HTR-8/SVneo (cell line): ENCODE data around the gene PDZRN4.

Experiments used
- DNase-seq: peaks from one replicate; pipeline ENCODE4 v3.0.0; 2011; ENCODE audit warnings: low spot score, mixed read lengths; ENCODE audit not compliant: insufficient read length
- FAIRE-seq: peaks from 2 replicates; lab custom pipeline; 2011; peaks lifted over from hg19 to GRCh38; lab: Jason Lieb, UNC

PDZRN4 gene

DNA sequence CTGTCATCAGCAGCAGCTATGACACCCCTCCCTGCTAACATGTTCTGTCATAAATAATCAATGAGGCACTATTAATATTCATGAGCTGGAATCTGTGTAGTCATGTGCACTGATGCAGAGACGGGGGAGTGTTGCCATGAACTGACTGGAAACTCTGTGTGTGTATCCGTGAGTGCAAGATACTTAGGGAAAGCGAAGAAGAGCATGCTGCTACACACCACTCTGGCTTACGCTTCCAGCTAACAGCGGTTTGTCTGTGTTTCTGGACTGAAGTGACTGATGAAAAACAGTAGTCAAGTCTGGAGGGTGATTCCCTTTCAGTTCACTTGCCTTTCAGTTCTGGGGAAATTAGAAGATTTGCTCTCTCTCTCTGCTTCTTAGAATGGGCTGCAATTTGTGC lies 249.4 kb downstream of the PDZRN4 start:
- FAIRE-seq (no peak), DNase-seq (no peak)

DNA sequence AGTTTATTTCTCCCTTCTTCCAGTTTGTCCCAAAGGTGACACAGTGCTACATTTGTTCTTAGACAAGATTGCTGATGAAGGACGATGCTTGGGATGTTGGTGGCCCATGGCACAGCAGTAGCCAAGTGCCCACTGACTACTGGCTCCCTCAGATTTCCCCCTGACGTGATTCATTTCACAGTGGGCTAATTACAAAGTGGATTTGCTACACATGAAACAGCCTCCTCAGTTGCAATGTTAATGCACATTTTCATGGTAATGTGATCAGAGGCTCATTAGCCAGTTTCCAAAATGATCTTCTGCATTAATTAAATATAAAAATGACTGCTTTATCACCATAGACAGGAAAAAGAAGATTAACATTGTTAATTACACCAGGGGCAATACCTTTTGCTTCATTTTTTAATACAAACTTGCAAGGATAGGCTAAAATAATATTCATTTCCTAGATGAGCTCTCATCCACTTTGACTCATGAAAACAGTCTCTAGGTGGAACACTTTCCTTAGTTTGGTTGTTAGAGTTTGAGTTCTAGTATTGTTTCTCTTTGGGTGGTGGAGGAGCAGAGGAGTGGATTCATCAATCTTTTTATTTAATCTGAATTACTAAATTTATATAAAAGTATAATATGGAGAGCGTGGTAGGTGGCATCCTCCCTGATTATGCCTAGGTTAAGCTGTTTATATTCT lies 250.9 kb downstream of the PDZRN4 start:
- no peak for FAIRE-seq
- no peak for DNase-seq

DNA sequence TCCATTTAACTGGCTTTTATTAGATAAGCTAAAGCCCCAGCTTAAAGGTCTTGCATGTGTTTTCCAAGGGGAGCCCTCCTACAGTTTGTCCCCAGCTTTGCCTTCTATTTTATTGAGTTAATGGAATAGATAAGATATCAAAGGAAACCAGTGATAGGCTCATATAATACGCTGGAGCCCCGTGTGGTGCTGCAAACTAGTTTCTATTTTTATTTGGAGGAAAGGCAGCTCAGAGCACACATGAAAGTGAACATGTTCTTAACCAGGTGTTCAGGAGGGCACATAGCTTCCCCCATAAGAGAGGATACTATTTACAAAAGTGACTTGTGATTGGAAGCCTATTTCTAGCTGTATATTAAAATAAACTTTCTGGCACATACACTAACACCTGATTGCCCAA lies 251.7 kb downstream of the PDZRN4 start:
- FAIRE-seq (no peak), DNase-seq (no peak)

DNA sequence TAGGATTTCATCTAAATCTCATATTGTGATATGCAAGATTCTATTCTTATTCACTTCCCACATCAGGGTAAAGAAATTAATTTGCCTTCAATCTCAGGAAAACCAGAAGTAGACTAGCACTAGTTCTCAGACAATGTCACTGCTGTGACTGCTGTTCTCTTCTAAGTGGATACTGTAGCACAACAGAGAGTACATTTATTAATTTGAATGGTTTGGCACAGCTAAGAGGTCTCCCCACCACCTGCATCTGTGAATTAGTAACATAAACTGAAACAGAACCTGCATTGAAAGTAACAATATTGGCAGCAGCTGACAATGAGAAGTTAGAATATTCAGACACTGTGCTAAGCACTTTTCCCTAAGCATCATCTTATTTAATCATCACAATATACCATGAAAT lies 253.1 kb downstream of the PDZRN4 start:
- FAIRE-seq (no peak), DNase-seq (no peak)

DNA sequence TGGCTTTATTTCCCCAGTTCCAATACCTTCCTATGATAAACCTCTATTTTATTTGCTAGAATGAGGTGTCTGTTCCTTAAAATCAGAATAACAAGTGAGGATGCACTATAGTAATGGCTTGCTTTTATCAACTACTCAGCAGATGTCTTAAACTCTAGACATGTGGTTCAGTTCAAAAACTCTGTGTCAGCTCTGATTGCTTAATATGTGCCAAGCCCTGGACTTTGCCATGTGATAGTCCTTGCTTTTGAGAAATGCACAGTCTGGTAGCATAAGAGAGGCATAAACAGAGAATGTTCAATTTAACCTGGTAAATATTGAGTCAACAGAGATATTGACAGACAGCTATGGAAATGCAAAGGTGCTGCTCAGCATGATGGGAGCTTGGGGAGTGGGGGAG lies 254.8 kb downstream of the PDZRN4 start:
- DNase-seq, result no peak

DNA sequence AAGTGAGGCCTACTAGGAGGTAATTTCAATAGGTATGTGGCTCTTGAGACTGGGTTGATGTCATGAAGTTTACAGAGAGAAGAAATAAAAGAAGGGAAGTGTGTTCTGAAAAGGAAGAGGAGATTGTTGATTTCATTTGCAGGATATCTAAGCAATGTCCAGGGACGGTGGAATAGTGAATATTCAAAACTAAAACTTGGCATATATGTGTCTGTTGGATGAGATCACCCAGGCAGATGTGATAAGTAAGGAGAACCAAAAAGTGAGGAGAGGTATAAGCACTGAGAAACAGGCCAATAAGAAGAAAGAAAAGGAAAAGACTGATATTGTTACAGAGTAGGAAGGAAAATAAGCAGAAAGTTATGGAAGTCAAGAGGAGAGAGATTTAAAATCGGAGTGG lies 255.6 kb downstream of the PDZRN4 start:
- FAIRE-seq, result no peak
- DNase-seq, result no peak

More for the DNA sequence above, 254.8 kb downstream of the PDZRN4 start:
- FAIRE-seq, result no peak

DNA sequence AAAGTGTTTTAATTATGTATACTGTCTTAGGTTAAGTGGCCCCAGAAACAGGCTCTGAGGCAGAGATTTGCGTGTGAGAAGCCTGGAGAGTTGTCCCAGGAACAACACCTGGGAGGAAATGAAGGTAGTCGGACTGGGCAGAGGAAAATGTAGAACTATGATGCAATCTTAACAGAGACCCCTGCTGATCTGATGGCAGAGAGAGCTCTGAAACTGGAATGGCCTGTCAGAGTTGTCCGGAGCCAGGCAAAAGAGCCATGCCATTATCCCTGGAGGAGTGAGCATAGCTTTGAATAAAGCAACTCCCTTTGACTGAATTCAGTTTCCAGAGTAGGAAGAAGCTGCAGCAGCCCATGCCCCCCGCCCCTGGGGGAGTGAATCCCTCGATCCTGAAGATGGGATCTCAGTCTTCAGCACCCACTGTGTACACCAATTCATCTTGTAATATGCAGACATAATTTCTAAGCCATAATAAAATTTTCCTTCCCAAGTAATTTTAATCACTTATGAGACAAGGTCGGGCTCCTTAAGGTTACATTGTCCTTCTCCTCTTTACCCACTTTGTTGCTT lies 264.8 kb downstream of the PDZRN4 start:
- no peak for FAIRE-seq
- no peak for DNase-seq

DNA sequence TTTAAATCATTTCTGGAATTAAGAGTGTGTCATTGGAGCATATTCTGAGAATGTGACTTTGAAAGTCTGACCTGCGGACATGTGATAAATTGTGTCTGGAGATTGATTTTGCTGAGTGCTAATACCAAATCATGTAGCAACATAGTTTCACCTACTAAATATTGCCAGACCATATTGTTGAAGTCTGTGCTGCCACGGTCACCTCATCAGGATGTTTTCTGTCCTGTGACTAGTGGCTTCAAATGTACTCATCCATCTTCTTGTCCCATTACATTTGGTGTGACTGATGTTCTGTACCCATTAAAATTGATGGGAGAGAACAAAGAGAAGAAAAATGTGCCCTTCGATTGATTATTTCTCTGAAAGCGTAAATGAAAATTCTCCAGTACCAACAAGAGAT lies 265.3 kb downstream of the PDZRN4 start:
- DNase-seq (no peak), FAIRE-seq (no peak)

DNA sequence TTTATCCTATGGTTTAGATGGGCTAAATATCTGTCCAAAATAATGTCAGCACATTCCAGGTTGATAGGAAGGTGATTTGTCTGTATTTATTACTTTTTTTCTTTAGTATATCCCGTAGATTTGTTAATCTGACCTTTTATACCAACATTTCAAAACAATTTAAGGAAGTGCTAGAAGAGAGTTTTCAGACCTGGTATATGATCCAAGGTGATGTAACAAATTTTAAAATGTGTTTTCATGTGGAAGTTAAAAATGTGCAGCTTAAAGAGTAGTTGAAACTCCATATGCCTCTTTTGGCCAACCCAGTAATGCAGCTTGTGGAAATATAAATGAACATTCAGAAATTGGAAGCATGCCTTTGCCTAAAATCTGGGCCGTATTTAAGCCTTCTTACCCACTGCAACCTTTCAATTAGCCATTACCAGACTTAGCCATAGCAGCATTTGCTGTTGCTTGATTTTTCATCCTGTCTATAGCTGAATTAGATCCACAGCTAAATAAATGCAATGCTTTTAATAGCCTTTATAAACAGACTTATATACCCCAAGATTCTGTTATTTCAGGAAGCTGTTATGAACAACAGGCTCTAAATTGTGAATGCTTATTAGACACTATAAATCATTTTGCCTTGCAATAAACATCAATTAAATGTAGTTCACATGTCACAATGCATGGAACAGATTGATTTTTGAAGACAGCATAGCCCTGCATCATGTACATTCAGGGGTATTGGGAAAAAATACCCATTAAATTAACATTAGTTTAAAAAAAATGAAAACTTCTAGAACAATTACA lies 271.2 kb downstream of the PDZRN4 start:
- DNase-seq (no peak), FAIRE-seq (no peak)

DNA sequence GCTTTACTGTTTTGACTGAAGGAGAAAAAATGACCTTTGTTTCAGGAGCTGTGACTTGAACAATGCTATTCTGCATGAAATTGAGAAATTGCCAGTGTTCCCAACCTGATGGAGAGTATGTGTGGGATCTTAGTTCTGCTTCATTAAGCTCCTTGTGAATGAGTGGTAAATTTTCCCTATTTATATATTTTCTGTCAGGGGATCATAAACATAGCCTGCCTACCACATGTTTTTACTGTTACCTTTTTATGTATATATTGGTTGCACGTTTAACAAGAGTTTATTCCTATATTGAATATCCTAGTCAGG lies 271.7 kb downstream of the PDZRN4 start:
- FAIRE-seq (no peak), DNase-seq (no peak)

DNA sequence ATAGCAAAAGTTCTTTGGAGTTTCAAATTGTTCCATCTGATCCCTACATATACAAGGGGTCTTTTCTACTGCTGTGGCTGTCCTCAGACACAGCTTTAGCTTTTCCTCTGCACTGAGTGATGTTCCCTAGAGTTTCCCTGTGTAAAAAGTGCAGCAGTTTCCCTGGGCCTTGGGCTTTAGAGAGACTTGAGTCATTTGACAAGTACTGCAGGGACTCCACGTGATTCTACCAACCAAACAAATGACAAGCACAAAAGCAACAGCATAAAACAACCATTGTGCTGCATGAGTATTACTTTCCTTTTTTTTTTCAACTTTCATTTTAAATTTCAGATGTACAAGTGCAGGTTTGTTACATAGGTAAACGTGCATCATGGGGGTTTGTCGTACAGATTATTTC lies 272.8 kb downstream of the PDZRN4 start:
- FAIRE-seq (no peak), DNase-seq (no peak)

DNA sequence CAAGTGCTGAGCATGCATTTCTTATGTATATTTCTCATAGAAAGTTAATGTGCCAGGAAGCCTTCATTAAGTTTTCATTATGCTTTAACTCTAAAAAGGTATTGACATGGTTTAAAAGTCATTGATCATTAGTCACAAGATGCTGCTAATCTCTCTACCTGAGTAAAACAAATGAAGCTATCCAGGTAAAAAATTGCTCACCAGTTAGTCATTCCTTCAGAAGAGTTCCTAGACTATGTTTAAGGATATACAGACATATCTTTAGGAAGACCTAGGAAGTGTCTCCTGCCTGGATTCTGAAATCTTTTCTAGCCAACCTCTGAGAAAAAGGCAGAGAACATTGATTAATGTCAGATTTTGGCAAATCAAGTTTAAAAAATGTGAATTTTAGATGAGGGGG lies 274.2 kb downstream of the PDZRN4 start:
- no peak for DNase-seq

DNA sequence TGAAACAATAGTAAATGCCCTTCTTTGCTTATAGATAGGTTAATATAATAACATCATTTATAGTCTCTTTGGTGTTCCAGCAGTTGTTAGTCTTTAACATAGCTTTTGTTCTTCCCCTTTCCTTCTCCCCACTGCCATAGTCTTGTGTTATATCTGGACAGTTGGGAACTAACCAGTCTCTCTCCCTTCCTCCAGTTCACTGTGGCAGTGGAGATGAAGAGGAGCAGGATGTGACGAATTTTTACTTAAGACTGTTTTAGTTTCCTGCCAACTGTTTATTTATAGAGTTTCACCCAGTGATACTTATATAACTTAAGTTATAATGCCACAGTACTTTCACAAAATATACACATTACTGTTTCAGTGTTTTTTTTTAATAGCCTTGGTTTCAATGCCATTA lies 277.4 kb downstream of the PDZRN4 start:
- FAIRE-seq (no peak), DNase-seq (no peak)

More for the DNA sequence above, 274.2 kb downstream of the PDZRN4 start:
- FAIRE-seq, result no peak

DNA sequence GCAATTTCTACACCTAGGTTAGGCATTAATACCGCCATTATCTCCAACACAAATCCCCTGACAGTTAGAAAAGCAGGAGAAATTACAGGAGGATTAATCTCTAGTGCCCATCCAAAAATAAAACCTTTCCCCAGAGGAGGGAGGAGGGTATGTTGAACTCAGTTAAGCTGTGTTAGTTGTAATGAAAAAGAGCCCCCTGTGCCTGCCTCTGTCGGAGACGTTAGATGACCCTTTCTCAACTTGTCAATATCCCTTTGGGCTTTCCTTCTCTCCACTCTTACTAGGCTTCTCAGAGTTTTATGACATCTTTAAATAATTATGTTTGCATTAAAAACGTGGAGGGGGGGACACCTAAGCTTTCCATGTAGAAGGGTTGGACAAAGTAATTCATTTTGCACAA lies 278.2 kb downstream of the PDZRN4 start:
- FAIRE-seq (no peak), DNase-seq (no peak)

DNA sequence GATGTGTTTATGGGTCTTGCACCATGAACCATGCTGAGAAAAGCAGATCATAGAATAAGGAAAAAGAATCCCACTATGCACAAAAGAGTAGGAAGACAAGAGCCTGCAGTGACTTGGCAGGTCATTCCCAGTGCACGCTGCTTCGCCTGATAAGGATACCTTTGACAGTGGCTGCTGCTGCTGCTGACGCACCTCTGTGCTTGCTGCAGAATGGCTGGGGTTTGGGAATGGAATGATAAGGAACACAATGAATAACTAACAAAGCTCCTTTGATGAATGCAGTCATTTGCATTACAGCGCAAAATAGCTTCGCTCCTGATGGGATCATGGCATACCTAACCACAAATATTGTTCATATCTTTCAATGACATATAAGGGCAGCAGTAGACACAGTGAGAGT lies 278.7 kb downstream of the PDZRN4 start:
- DNase-seq (no peak), FAIRE-seq (no peak)

DNA sequence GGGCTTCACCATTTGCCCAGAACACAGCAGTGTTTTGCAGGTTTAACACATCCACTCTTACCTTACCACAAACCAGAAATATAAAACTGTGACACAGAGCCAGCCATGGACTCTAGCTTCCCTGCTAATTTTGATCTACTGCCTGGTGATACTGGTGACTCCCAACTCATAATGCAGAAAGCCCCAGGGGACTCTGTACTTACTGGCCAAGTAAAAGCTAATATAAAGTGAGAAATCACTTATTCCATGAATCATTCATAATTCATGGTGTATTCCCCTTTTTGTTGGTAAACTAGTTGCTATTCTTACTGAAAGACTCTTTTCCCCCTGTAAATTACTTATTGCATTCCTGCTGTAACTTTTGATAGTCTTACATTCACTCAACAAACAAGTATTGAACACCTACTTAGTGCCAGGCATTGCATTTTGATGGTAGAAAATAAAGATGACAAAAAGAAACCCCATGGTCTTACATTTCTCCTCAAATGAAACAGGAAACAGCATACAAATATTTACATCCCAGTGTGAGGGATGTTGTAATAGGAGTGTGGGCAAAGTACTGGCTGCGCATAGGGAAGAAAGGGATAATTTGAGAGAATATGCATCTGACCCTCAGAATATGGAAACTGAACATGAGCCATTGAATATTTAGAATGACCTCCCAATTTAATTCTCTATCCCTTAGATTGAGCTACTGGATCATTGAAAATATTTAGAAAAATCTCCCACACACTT lies 279.6 kb downstream of the PDZRN4 start:
- no peak for DNase-seq
- no peak for FAIRE-seq

DNA sequence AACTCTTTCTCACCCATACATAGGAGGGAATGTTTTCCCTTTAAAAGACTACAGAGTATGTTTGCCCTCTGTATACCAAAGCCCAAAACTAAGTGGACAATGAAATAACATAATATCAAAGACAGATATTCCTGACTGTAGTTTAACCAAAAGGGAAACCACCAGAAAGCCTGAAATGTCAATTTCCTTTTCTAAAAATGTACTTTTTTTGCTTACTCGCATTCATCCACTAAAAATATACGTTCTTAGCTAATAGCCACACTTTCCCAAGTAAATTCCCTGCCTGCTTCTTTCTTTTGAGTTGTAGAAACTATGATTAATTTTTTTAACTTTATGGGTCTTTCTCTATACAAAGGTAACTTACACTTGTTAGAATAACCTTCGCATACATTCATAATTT lies 280.2 kb downstream of the PDZRN4 start:
- DNase-seq, result no peak
- no peak for FAIRE-seq

DNA sequence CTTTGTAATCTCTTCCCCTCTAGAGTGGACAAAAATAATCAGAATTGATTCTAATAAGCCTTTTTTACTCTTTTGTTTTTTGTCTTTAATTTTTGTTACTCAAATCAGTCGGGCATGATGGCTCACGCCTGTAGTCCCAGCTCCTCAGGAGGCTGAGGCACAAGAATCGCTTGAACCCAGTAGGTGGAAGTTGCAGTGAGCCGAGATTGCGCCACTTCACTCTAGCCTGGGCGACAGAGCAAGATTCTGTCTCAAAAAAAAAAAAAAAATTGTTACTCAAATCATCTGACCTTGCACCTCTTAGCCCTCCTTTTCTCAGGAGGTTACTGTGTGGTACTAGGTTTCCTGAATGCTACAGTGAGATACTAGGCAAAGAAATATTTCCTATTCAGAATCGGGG lies 280.6 kb downstream of the PDZRN4 start:
- no peak for FAIRE-seq

DNA sequence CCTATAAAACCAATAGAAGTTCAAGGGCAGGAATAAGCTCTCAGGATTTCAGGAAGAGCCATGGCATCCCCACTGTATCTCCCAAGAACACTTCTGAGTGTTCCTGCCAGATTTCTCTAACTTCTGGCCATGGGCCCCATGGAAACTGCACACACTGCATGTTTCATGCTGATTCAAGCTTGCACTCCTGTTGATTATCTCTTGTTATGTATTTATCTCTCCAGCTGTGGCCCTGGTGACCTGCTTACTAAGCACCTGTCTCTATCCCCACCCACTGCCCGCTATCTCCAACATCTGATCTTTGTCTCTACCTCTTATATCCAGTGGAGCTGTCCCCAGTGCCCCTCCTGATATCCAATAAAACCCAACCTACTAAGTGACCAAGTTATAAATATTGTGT lies 285.3 kb downstream of the PDZRN4 start:
- FAIRE-seq (no peak), DNase-seq (no peak)

More for the DNA sequence above, 280.6 kb downstream of the PDZRN4 start:
- no peak for DNase-seq

DNA sequence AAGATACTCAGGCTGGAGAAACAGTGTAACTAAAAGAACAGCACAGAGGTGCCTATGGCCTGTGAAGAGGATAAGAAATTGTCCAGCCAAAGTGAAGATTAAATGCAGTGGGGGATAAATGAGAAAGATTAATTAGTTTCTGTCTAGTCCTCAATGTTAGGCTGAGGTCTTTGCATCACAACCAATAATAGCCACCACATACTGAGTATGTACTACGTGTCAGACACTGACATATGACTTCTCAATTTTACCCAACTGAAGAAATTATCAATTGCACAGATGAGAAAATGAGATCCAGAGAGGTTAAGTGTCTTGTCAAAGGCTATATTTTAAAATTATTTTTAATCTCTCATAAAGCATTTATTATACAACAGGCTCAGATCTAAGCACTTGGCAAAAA lies 285.9 kb downstream of the PDZRN4 start:
- no peak for FAIRE-seq
- DNase-seq, result no peak
